Gastrocnemius medialis (tissue), 4 donors: ENCODE measurements around the gene SHC3. TPM values are rescaled to one million over a fixed set of nuclear protein-coding genes. Genes with fewer than 3 reads are reported as not detected.

ENCODE experiments used
- ATAC-seq, 2 donors: fragments of 150-250 bp; one replicate each; pipeline ENCODE4 v1.9.1; 2016
- DNase-seq, 2 donors: peaks; one replicate each; pipeline ENCODE4 v3.0.0-alpha.2; 2019
- H3K27ac ChIP-seq, 4 donors: fragments of 200-600 bp; sonication (generic); 1 replicate in 1 of 4; 2 replicates in 3 of 4; pipeline ENCODE4 v1.5.1; 2016 to 2018; ENCODE audit warnings: mild to moderate bottlenecking in 2 of 4, moderate library complexity in 1 of 4
- H3K27me3 ChIP-seq, 3 donors: fragments of 200-600 bp; sonication (generic) in 2 of 3; 1 replicate in 1 of 3; 2 replicates in 2 of 3; pipeline versions ENCODE4 v1.5.1 to v1.6.0; 2016 to 2019; ENCODE audit warnings: mild to moderate bottlenecking in 1 of 3, moderate library complexity in 1 of 3
- H3K36me3 ChIP-seq, 2 donors: fragments of 200-600 bp; sonication (generic) in 1 of 2; one replicate each; pipeline ENCODE4 v1.5.1; 2017 to 2018
- H3K4me1 ChIP-seq, 2 donors: fragments of 200-600 bp; sonication (generic) in 1 of 2; one replicate each; pipeline ENCODE4 v1.5.1; 2016 to 2017; ENCODE audit warnings: mild to moderate bottlenecking in 2 of 2
- H3K4me3 ChIP-seq, 4 donors: fragments of 200-600 bp; sonication (generic) in 3 of 4; 1 replicate in 1 of 4; 2 replicates in 3 of 4; pipeline ENCODE4 v1.5.1; 2016 to 2019; ENCODE audit warnings: mild to moderate bottlenecking in 2 of 4
- H3K9me3 ChIP-seq, 3 donors: fragments of 200-600 bp; sonication (generic) in 2 of 3; 1 replicate in 1 of 3; 2 replicates in 2 of 3; pipeline ENCODE4 v1.5.1; 2016 to 2019
- CTCF ChIP-seq, 5 experiments: fragments of 450-650 bp in 3 of 5; fragments of 200-600 bp in 2 of 5; sonication (generic) in 2 of 5; IDR thresholded peaks in 4 of 5; conservative IDR thresholded peaks in 1 of 5; 1 replicate in 4 of 5; 2 replicates in 1 of 5; pipeline ENCODE4 v1.5.1; 2016 to 2019; ENCODE audit warnings: antibody characterized with exemption in 5 of 5, mild to moderate bottlenecking in 3 of 5, moderate library complexity in 3 of 5
- POLR2A ChIP-seq, 2 donors: fragments of 450-650 bp; IDR thresholded peaks; one replicate each; pipeline ENCODE4 v1.6.1; 2017; ENCODE audit warnings: antibody characterized with exemption in 2 of 2, mild to moderate bottlenecking in 2 of 2, moderate library complexity in 2 of 2
- in situ Hi-C, 4 donors: fragments of 200-750 bp; cut with MboI; loops; one replicate each; pipeline versions ENCODE4 v1.15.0 to v1.8.0; 2017; ENCODE audit warnings: low sequenced_read_pairs in 4 of 4
- intact Hi-C: fragments of 100-400 bp; cut with DNase I; formaldehyde crosslinking; loops from one replicate; pipeline ENCODE4 v1.15.1; 2023; ENCODE audit warnings: low total_unique reads
- total RNA-seq, 4 donors: library from RNA; depleted of rRNA; stranded (reverse); fragments of >200 nt; gene quantifications; one replicate each; pipeline versions ENCODE4 v1.1.0 to v1.2.3, GENCODE V29; 2016

Gene SHC3
- total RNA-seq, 4 donors from 2014 or later: 0.09 to 0.29 (median 0.15) TPM; not detected in 1

- Histone ChIP-seq H3K27ac (no peak overlapping the region), H3K36me3 (no peaks in the 10 kb centered on the region), H3K4me3 (no peak overlapping the region), H3K27me3 (no peaks in the 10 kb centered on the region), H3K4me1 (no peaks in the 10 kb centered on the region), H3K9me3 (no peaks in the 10 kb centered on the region)
- ATAC-seq: no peak
- in situ Hi-C loops (no loop called here), intact Hi-C loops (no loop called here)
- TF ChIP-seq CTCF (IDR thresholded peaks at IDR 0.05 in 4 of 5, conservative IDR thresholded peaks at IDR 0.05 in 1 of 5): no peak
- TF ChIP-seq POLR2A (IDR thresholded peaks at IDR 0.05): no peak
- DNase-seq: no peak
Observed at GRCh38 chr9:88973281-88974045, 205.2 kb downstream of the SHC3 start.

GRCh38 chr9:88972401-88972800 is 206.2 kb downstream of the SHC3 start:
- ATAC-seq (no peak), DNase-seq (no peak)
- H3K4me3 ChIP-seq: no peak overlapping the region
- no peaks in the 10 kb centered on the region for H3K27me3 ChIP-seq
- H3K27ac ChIP-seq: no peak overlapping the region
- H3K4me1 ChIP-seq: no peaks in the 10 kb centered on the region
- no peaks in the 10 kb centered on the region for H3K9me3 ChIP-seq
- in situ Hi-C loops (no loop called here), intact Hi-C loops (no loop called here)
- H3K36me3 ChIP-seq: no peaks in the 10 kb centered on the region
- TF ChIP-seq POLR2A (IDR thresholded peaks at IDR 0.05) (no peak), CTCF (IDR thresholded peaks at IDR 0.05 in 4 of 5, conservative IDR thresholded peaks at IDR 0.05 in 1 of 5) (no peak)

- H3K36me3 ChIP-seq: no peaks in the 10 kb centered on the region
- no peak overlapping the region for H3K27ac ChIP-seq
- ATAC-seq (no peak), DNase-seq (no peak)
- TF ChIP-seq CTCF (IDR thresholded peaks at IDR 0.05 in 4 of 5, conservative IDR thresholded peaks at IDR 0.05 in 1 of 5) (no peak), POLR2A (IDR thresholded peaks at IDR 0.05) (no peak)
- H3K27me3 ChIP-seq: no peaks in the 10 kb centered on the region
- intact Hi-C loops: no loop called here
- in situ Hi-C loops: no loop called here
- H3K4me3 ChIP-seq: no peak overlapping the region
- H3K4me1 ChIP-seq: no peaks in the 10 kb centered on the region
- no peaks in the 10 kb centered on the region for H3K9me3 ChIP-seq
Observed at GRCh38 chr9:88971131-88971960, 207.3 kb downstream of the SHC3 start.

GRCh38 chr9:88969646-88970373 is 208.8 kb downstream of the SHC3 start:
- Histone ChIP-seq H3K9me3 (no peaks in the 10 kb centered on the region), H3K4me3 (no peak overlapping the region), H3K27ac (no peak overlapping the region), H3K4me1 (no peaks in the 10 kb centered on the region), H3K36me3 (no peaks in the 10 kb centered on the region), H3K27me3 (no peaks in the 10 kb centered on the region)
- intact Hi-C loops (no loop called here), in situ Hi-C loops (no loop called here)
- ATAC-seq (no peak), DNase-seq (no peak)
- TF ChIP-seq POLR2A (IDR thresholded peaks at IDR 0.05): no peak
- no peak for TF ChIP-seq CTCF (IDR thresholded peaks at IDR 0.05 in 4 of 5, conservative IDR thresholded peaks at IDR 0.05 in 1 of 5)
